ENCODE measurements around the gene IFNG. TPM values are rescaled to one million over a fixed set of nuclear protein-coding genes. Genes with fewer than 3 reads are reported as not detected.

Gene IFNG
- polyA plus RNA-seq, 3 donors = not detected

GRCh38 chr12:68169213-68169889, 9.8 kb upstream of the IFNG start:
- DNase-seq = no peak

DNA sequence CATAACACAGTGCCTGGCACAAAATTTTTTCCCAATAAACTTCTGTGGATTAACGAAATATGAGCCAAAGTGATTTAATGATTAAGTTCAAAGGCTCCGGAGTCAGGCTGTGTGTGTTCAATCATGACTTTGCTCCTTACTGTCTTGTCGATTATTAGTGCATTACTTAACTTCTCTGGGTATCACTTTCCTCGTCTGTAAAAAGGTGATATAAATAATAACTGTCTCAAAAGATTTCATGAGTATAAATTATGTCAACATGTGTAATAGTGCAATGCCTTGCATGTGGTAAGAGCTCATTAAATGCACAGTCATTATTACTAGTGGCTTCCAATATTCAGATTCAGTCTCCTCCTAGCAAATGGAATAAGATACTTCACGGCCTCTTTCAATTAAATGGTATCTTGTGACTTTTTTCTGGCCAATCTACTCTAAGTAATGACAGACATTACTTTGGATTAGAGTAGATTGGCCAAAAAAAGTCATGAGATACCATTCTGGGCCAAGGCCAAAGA, 6.8 kb upstream of the IFNG start:
- DNase-seq = no peak

DNA sequence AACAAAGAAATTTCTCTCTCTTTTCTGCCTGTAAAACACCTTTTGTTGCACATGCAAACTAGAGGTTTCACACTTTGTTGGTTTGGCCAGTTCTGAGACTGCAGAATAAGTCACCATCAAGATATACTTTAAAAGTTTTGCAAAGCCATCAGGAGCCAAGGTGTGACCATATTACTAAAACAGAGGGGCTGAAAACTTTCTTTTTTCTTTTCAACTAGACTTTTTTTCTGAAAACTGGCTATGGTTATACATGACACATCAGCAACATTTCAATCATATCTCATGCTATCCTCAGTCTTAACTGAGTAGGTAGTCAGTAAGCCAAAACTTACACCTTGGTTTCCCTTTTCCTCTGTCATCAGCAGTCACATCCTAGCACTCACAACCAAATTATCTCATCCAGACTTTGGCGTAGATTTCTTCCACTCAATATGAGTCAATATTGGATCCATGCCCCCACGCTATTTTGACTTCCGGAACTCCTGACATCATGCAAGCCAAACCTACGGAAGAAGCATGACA, 4.1 kb upstream of the IFNG start:
- DNase-seq = no peak

GRCh38 chr12:68162374-68162773, 2.8 kb upstream of the IFNG start:
- DNase-seq = no peak

DNA sequence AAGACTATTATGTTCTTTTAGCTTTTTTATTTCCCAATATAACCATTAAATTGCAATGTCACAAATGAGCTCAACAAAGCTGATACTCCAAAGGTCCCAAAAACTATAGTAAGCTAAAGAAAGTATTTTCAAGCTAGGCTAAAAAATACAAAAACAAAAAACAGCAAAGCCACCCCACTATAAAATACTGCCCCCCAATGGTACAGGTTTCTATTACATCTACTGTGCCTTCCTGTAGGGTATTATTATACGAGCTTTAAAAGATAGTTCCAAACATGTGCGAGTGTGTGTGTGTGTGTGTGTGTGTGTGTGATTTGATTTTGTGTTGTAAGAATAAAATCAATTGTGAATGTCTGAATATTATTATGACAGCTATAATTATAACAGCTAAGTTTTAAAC, 1.1 kb downstream of the IFNG start:
- no peak for DNase-seq

DNA sequence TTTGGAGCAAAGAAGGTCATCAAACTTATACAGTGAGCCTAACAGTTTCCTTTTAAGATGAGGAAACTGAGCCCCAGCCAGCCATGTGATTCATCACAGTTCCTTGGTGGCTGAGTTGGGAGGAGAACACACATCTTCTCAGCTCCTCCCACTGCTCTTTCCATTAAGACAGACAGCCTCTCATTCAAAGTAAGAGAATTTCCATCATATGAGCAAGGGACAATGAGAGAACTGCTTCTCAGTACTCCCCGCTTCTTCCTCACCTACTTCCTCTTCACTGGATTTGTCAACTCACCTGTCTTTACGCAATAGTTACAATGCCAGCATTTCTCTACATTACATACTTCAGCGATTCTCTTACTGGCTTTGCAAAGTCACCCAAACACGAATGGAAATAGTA, 2.2 kb downstream of the IFNG start:
- no peak for DNase-seq

DNA sequence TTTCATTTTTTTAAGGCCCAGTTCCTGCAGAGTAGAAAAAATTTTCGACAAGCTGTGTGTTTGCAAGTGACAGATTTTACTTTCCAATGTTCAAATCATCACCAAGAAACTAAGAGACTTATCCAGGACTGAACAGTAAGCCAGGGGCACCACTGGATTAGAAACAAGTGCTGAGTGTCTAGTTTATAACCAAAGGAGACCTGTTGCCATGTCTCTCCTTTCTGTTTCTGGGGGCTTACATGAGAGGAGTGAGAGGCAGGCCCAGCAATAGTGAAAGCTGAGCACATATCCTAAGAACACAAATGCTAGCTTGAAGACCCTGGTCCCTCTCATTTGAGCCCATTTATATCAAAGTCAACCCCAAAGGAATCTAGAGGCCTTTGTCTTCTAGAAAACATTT, 2.9 kb downstream of the IFNG start:
- DNase-seq = no peak

DNA sequence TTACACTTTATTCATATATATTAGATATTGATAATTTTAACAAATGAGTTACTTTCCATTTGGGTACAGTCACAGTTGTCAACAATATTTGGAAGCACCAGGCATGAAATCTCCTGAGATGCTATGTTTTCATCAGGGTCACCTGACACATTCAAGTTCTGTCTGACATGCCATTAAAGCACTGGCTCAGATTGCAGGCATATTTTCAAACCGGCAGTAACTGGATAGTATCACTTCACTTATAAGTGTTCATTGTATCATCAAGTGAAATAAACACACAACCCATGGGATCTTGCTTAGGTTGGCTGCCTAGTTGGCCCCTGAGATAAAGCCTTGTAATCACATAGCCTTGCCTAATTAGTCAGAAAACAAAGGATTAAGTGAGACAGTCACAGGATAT, 4.8 kb downstream of the IFNG start:
- peak; percentile 7 for DNase-seq

- DNase-seq = no peak
These were observed 11.1 kb downstream of the IFNG start for GRCh38 chr12:68148261-68148951.

DNA sequence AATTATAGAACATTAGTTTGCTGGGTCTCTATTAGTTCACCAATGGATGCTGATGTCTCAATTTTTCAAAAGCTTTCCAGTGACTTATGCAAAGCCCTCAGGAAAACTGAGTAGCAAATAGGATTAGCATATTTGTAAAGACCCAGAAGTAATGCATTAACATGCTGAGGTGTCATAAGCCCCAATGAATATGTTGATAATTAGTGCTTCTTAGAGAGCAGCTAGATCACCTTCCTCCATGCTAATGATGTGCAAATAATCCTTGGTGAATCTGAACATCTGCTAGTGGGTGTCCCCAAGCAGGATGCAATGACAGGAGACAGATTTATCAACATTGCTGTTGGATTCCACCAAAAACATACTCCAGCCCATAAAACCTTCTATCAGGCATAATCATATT, 19.0 kb downstream of the IFNG start:
- no peak for DNase-seq

DNA sequence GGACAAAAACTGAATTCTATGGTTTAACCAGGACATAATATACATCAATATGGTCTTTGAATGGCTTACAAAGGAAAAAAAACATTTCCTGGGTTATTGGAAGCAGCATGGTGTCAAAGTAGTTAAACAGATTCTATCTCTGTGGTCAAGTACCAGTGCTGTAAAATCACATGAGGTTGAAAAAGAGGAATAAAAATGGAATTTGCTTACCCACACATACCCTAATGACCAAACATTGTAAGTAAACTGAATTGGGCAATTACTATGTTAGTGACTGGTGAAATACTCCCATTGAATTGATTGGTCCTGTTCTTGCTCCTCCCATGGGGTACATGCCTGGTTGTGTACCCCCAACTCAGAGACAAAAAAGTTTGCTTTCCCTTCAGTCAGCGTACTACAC, 19.6 kb downstream of the IFNG start:
- no peak for DNase-seq

GRCh38 chr12:68139001-68139400, 20.5 kb downstream of the IFNG start:
- no peak for DNase-seq

- no peak for DNase-seq
These were observed 21.1 kb downstream of the IFNG start for GRCh38 chr12:68138480-68138879.

- no peak for DNase-seq
These were observed 22.2 kb downstream of the IFNG start for GRCh38 chr12:68137335-68137830.

DNA sequence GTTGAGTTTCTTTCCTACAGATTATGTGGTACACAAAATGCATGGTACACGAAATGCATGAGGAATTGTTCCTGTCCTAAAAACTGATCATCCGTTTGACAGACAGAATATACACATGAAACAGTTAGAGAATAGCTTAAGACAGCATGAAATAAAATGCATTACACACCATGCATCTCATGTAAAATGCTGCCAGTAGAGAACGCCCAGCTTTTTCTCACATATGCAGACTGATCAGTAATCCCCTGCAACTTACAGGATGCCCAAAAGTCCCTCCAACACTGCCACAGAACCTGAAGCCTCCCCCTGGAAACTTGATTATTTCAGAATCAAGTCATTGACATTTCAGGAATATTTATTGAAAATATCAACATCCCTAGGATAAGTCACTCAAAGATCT, 24.0 kb downstream of the IFNG start:
- DNase-seq = no peak

GRCh38 chr12:68131867-68132414, 27.6 kb downstream of the IFNG start:
- no peak for DNase-seq

DNA sequence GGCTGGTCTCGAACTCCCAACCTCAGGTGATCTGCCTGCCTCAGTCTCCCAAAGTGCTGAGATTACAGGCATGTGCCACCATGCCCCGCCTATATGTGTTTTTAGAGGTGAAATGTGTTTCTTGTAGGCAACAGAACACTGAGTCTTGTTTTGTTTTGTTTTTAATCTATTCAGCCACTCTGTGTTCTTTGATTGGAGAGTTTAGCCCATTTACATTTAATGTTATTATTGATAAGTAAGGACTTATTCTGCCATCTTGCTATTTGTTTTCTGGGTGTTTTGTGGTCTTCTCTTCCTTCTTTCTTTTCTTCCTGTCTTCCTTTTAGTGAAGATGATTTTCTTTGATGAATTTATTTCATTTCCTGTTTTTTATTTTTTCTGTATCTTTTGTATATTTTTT, 29.6 kb downstream of the IFNG start:
- DNase-seq = no peak

- DNase-seq = no peak
These were observed 37.2 kb downstream of the IFNG start for GRCh38 chr12:68122236-68122920.

- no peak for DNase-seq
These were observed 38.4 kb downstream of the IFNG start for GRCh38 chr12:68121143-68121542.

GRCh38 chr12:68119724-68120211, 39.8 kb downstream of the IFNG start:
- no peak for DNase-seq

- no peak for DNase-seq
These were observed 40.3 kb downstream of the IFNG start for GRCh38 chr12:68119250-68119649.

DNA sequence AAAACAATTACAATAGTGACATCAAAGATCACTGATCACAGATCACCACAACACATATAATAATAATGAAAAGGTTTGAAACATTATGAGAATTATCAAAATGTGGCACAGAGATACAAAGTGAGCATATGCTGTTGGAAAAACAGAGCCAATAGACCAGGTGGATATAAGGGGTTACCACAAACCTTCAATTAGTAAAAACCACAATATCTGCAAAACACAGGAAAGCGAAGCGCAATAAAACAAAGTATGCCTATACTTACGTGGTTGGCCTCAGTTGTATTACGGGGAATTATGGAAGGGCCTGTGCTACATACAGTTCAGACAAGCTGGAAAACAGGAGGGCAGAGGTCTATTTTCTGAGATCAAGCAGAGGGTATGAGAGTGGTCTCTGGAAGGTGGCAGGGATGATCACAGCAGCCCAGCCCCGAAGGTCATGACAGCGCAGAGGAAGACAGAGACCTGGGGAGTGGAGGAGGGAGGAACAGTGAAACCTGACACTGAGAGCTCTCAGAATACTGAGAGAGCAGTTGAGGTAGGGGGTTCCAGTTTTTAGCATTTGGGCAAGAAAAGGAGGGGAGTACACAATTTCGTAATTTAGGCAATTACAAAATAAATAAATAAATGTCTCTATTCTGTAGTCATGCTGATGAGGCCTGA, 41.3 kb downstream of the IFNG start:
- DNase-seq = no peak

All from renal pelvis (tissue), 4 donors.